Glutamatergic neuron (in vitro differentiated cells): ENCODE results near the gene RNU7-1. TPM values are rescaled to one million over a fixed set of nuclear protein-coding genes. Genes with fewer than 3 reads are reported as not detected.

ENCODE experiments used
- DNase-seq: peaks from one replicate; pipeline ENCODE4 v3.0.0; 2022
- H3K27ac Mint-ChIP-seq: one replicate; pipeline ENCODE4 v1.8.0; 2020; ENCODE audit warnings: mild to moderate bottlenecking, mixed read lengths, inconsistent platforms; ENCODE audit not compliant: unreplicated experiment
- H3K27me3 Mint-ChIP-seq: one replicate; pipeline ENCODE4 v1.8.0; 2020; ENCODE audit warnings: mild to moderate bottlenecking, moderate library complexity, mixed read lengths, inconsistent platforms; ENCODE audit not compliant: unreplicated experiment
- H3K36me3 Mint-ChIP-seq: one replicate; pipeline ENCODE4 v1.8.0; 2020; ENCODE audit warnings: mild to moderate bottlenecking, mixed read lengths, inconsistent platforms; ENCODE audit not compliant: unreplicated experiment
- H3K4me1 Mint-ChIP-seq: one replicate; pipeline ENCODE4 v1.8.0; 2020; ENCODE audit warnings: mild to moderate bottlenecking, low read depth, mixed read lengths, inconsistent platforms; ENCODE audit not compliant: unreplicated experiment
- H3K4me3 Mint-ChIP-seq: one replicate; pipeline ENCODE4 v1.8.0; 2020; ENCODE audit warnings: mild to moderate bottlenecking, mixed read lengths, inconsistent platforms; ENCODE audit not compliant: unreplicated experiment
- H3K9me3 Mint-ChIP-seq: one replicate; pipeline ENCODE4 v1.8.0; 2020; ENCODE audit warnings: mild to moderate bottlenecking, moderate library complexity, mixed read lengths, inconsistent platforms; ENCODE audit not compliant: unreplicated experiment
- CTCF ChIP-seq: fragments of 200-600 bp; sonication (generic); IDR thresholded peaks from one replicate; pipeline ENCODE4 v1.5.0; 2021; ENCODE audit not compliant: partially characterized antibody, unreplicated experiment
- total RNA-seq: library from RNA; stranded (reverse); fragmentation: NEBNext Ultra II Directional; extraction: Animal tissue kit (Norgen Biotek cat#: 25700); gene quantifications from one replicate; pipeline ENCODE4 v1.2.1, GENCODE V29; 2021; ENCODE audit not compliant: unreplicated experiment

The RNU7-1 gene
- total RNA-seq, 1 donor from 2014 or later, result not detected

- H3K27me3 Mint-ChIP-seq, result peaks cover 2% of the 10 kb centered on the region
- no peaks in the 10 kb centered on the region for H3K36me3 Mint-ChIP-seq
- TF ChIP-seq CTCF, result no peak
- DNase-seq, result no peak
- no peak overlapping the region for H3K27ac Mint-ChIP-seq
- no peak overlapping the region for H3K4me3 Mint-ChIP-seq
- H3K9me3 Mint-ChIP-seq, result peaks cover 4% of the 10 kb centered on the region
- H3K4me1 Mint-ChIP-seq, result no peaks in the 10 kb centered on the region
Observed at GRCh38 chr12:6979453-6979852, 35.8 kb downstream of the RNU7-1 start.

- peaks cover 4% of the 10 kb centered on the region for H3K9me3 Mint-ChIP-seq
- no peaks in the 10 kb centered on the region for H3K36me3 Mint-ChIP-seq
- peaks cover 2% of the 10 kb centered on the region for H3K27me3 Mint-ChIP-seq
- no peak overlapping the region for H3K27ac Mint-ChIP-seq
- no peak overlapping the region for H3K4me3 Mint-ChIP-seq
- no peaks in the 10 kb centered on the region for H3K4me1 Mint-ChIP-seq
- no peak for DNase-seq
- no peak for TF ChIP-seq CTCF
Observed at GRCh38 chr12:6980075-6980474, 36.5 kb downstream of the RNU7-1 start.

GRCh38 chr12:6980740-6981139, 37.1 kb downstream of the RNU7-1 start:
- peaks cover 2% of the 10 kb centered on the region for H3K27me3 Mint-ChIP-seq
- H3K27ac Mint-ChIP-seq, result no peak overlapping the region
- no peaks in the 10 kb centered on the region for H3K36me3 Mint-ChIP-seq
- DNase-seq, result no peak
- no peak overlapping the region for H3K4me3 Mint-ChIP-seq
- TF ChIP-seq CTCF, result no peak
- no peaks in the 10 kb centered on the region for H3K4me1 Mint-ChIP-seq
- peaks cover 4% of the 10 kb centered on the region for H3K9me3 Mint-ChIP-seq

- Mint-ChIP-seq H3K9me3 (peaks cover 4% of the 10 kb centered on the region), H3K27ac (no peak overlapping the region), H3K4me3 (no peak overlapping the region), H3K36me3 (no peaks in the 10 kb centered on the region), H3K4me1 (no peaks in the 10 kb centered on the region), H3K27me3 (peaks cover 2% of the 10 kb centered on the region)
- no peak for DNase-seq
- TF ChIP-seq CTCF, result no peak
Observed at GRCh38 chr12:6981152-6982052, 37.8 kb downstream of the RNU7-1 start.

- Mint-ChIP-seq H3K36me3 (no peaks in the 10 kb centered on the region), H3K4me1 (no peaks in the 10 kb centered on the region), H3K4me3 (no peak overlapping the region), H3K27me3 (no peaks in the 10 kb centered on the region), H3K27ac (no peak overlapping the region), H3K9me3 (peaks cover 3% of the 10 kb centered on the region)
- TF ChIP-seq CTCF, result no peak
- no peak for DNase-seq
Observed at GRCh38 chr12:6982532-6982931, 38.9 kb downstream of the RNU7-1 start.
